HepG2 (cell line): ENCODE data around the gene FOXN3. TPM values are rescaled to one million over a fixed set of nuclear protein-coding genes. Genes with fewer than 3 reads are reported as not detected.

ENCODE experiments used
- AGO2 ChIP-seq: fragments of 200-400 bp; formaldehyde crosslinking; optimal IDR thresholded peaks from 2 replicates; pipeline ENCODE3; 2017; ENCODE audit warnings: mild to moderate bottlenecking, low read depth, low read length, moderate library complexity
- ATF6 ChIP-seq: sonication (generic); formaldehyde crosslinking; conservative IDR thresholded peaks from 2 replicates; pipeline ENCODE4 v1.4.0; 2020; ENCODE audit warnings: missing genetic modification reagents
- ELF4 ChIP-seq: sonication (generic); formaldehyde crosslinking; IDR thresholded peaks from 2 replicates; pipeline ENCODE4 v1.5.0; 2020; ENCODE audit warnings: missing genetic modification reagents, mild to moderate bottlenecking, moderate library complexity, borderline replicate concordance
- FOXP1 ChIP-seq, 2 experiments: fragments of 450-650 bp in 1 of 2; IDR thresholded peaks; 2 replicates each; pipeline ENCODE4 v1.6.1; 2017 to 2018; ENCODE audit warnings: antibody characterized with exemption in 1 of 2
- GZF1 ChIP-seq: sonication (generic); formaldehyde crosslinking; IDR thresholded peaks from 2 replicates; pipeline ENCODE4 v1.5.1; 2020; ENCODE audit warnings: mild to moderate bottlenecking, missing genetic modification reagents
- HNRNPLL ChIP-seq: fragments of 200-400 bp; formaldehyde crosslinking; IDR thresholded peaks from 2 replicates; pipeline ENCODE4 v1.6.1; 2017; ENCODE audit warnings: mild to moderate bottlenecking, low read depth, low read length; ENCODE audit not compliant: poor library complexity, severe bottlenecking
- KLF6 ChIP-seq: IDR thresholded peaks from 2 replicates; pipeline ENCODE4 v1.8.0; 2016; ENCODE audit warnings: missing biosample characterization, missing genetic modification reagents
- MBD4 ChIP-seq: IDR thresholded peaks from 2 replicates; pipeline ENCODE4 v1.6.1; 2012; ENCODE audit warnings: low read length, inconsistent platforms, borderline replicate concordance
- MXI1 ChIP-seq: IDR thresholded peaks from 3 replicates; pipeline ENCODE4 v1.6.1; 2012; ENCODE audit warnings: low read depth, low read length, inconsistent platforms, borderline replicate concordance
- NR2F6 ChIP-seq, 2 experiments: IDR thresholded peaks; 2 replicates each; pipeline ENCODE4 v1.6.1; 2016; ENCODE audit warnings: antibody characterized with exemption in 1 of 2, mild to moderate bottlenecking in 1 of 2
- REST ChIP-seq, 2 experiments: IDR thresholded peaks; 2 replicates each; pipeline ENCODE4 v1.6.1; 2011 to 2012; ENCODE audit warnings: low read length in 2 of 2, borderline replicate concordance in 1 of 2, low read depth in 1 of 2, mild to moderate bottlenecking in 1 of 2, moderate library complexity in 1 of 2
- RFX3 ChIP-seq: IDR thresholded peaks from 2 replicates; pipeline ENCODE4 v1.6.1; 2016; ENCODE audit warnings: missing biosample characterization, missing genetic modification reagents
- RFXANK ChIP-seq: IDR thresholded peaks from 2 replicates; pipeline ENCODE4 v1.6.1; 2016
- TBX3 ChIP-seq: fragments of 450-650 bp; IDR thresholded peaks from 2 replicates; pipeline ENCODE4 v1.6.1; 2017; ENCODE audit warnings: antibody characterized with exemption, mild to moderate bottlenecking, inconsistent platforms, borderline replicate concordance
- YY1 ChIP-seq: IDR thresholded peaks from 2 replicates; pipeline ENCODE4 v1.6.1; 2011; ENCODE audit warnings: low read length, low read depth, moderate library complexity, mild to moderate bottlenecking; ENCODE audit not compliant: insufficient read depth, insufficient replicate concordance
- ZBTB38 ChIP-seq: sonication (generic); formaldehyde crosslinking; IDR thresholded peaks from 2 replicates; pipeline ENCODE4 v1.5.1; 2020; ENCODE audit warnings: mild to moderate bottlenecking, missing genetic modification reagents
- ZFP37 ChIP-seq: sonication (generic); formaldehyde crosslinking; IDR thresholded peaks from 2 replicates; pipeline ENCODE4 v1.4.0; 2020; ENCODE audit warnings: missing genetic modification reagents, borderline replicate concordance
- ZNF230 ChIP-seq: sonication (generic); formaldehyde crosslinking; IDR thresholded peaks from 2 replicates; pipeline ENCODE4 v1.4.0; 2020; ENCODE audit warnings: mild to moderate bottlenecking, missing genetic modification reagents
- ZNF3 ChIP-seq: IDR thresholded peaks from 2 replicates; pipeline ENCODE4 v1.7.0; 2017; ENCODE audit warnings: inconsistent platforms
- ZNF891 ChIP-seq: sonication (generic); formaldehyde crosslinking; IDR thresholded peaks from 2 replicates; pipeline ENCODE4 v1.5.0; 2020; ENCODE audit warnings: mild to moderate bottlenecking, missing genetic modification reagents
- polyA plus RNA-seq, 8 experiments: library from polyadenylated mRNA; depleted of rRNA in 3 of 8; stranded (reverse) in 7 of 8; unstranded in 1 of 8; fragments of >200 nt; fragmentation: Illumina TruSeq in 4 of 8; extraction: Trizol in 4 of 8; gene quantifications; 2 replicates each; pipeline versions ENCODE4 v1.2.1 to v1.2.3, GENCODE V29; 2011 to 2016; ENCODE audit warnings: low read depth in 4 of 8, missing spikeins in 1 of 8, mixed read lengths in 1 of 8; ENCODE audit not compliant: insufficient read depth in 1 of 8
- total RNA-seq, 5 experiments: library from RNA; depleted of rRNA; stranded (reverse); fragments of >200 nt; fragmentation: Illumina TruSeq; extraction: Trizol; gene quantifications; 2 replicates each; pipeline ENCODE4 v1.2.3, GENCODE V29; 2016; ENCODE audit warnings: low read depth in 1 of 5
- TF ChIP-seq, protein P1 (sequence below): fragments of 450-650 bp; IDR thresholded peaks from 2 replicates; pipeline ENCODE4 v1.6.1; 2017

Gene FOXN3
- total and polyA plus RNA-seq, 2 of the 13 experiments (the other 11 are each of a cell fraction or from before 2014, with no cell fraction given), result 32.4 to 70.2 TPM

DNA sequence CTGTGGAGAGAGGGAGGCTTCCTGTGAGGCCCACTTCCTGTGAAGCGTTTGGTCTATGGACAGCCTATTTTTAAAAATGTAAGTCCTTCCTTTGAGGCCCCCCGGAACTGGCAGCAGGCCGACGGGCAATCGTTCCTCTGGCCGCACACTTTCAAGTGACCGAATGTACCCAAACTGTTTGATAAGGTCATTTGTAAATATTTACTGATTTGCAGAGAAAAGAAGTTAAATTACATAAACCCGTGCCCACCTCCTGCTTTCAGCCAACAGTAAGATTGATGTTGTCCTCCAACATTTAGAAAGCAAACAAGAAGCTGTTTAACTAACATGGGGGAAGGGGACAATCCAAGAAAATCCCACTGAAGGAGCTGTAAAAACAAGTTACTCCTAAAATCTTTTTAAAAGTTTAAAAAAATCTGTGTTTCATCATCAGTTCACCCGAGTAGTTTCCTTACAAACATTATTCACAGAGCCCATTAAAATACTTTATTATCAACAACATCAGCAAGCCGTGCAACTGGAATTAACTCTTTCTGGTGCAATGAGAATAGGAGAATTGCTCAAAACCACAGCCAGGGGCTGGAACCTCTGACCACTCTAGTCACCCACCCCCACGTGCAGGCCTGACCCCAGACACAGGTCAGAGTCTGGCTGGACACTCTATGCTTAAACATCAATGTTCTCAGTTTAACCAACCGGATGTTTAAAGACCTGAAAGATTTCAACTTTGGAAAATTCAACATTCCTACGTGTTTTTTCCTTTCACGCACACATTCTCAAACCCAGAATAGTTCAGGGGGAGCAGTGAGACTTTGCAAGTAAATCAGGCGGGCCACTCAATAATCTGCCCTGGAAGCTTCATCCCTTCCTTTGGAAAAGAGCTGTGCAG, 65.3 kb downstream of the FOXN3 start (continued):
- TF ChIP-seq YY1 (peak; percentile 38), ZNF230 (CRISPR knock-in tag) (no peak), RFXANK (CRISPR knock-in tag) (no peak), GZF1 (CRISPR knock-in tag) (no peak), ZBTB38 (CRISPR knock-in tag) (no peak), MBD4 (peak; percentile 89; the same call in 1 of the 2 replicates), AGO2 (no peak), ZNF3 (CRISPR knock-in tag) (no peak), FOXP1 (IDR thresholded peaks at IDR 0.05) (peak; percentile 77), FOXP1 (CRISPR knock-in tag; IDR thresholded peaks at IDR 0.05) (peak; percentile 96), NR2F6 (IDR thresholded peaks at IDR 0.05) (peak; percentile 93), NR2F6 (CRISPR knock-in tag; IDR thresholded peaks at IDR 0.05) (peak; percentile 92), TBX3 (peak; percentile 99), ATF6 (CRISPR knock-in tag) (no peak), ZFP37 (CRISPR knock-in tag) (no peak), RFX3 (0 out of 2 replicates have a peak, but pooled peaks have one; percentile 15), ELF4 (0 out of 2 replicates have a peak, but pooled peaks have one; percentile 55), MXI1 (peak; percentile 55; the same call in 1 of the 3 replicates), HNRNPLL (no peak), REST (IDR thresholded peaks at IDR 0.05; ENCODE audit: borderline replicate concordance in 1 of 2, low read depth in 1 of 2, low read length in 2 of 2) (peak in 1 of 2 experiments; percentile 78; a peak in 2 of 4 replicates), ZNF891 (CRISPR knock-in tag) (no peak), KLF6 (CRISPR knock-in tag) (no peak)
- TF ChIP-seq, protein P1, sequence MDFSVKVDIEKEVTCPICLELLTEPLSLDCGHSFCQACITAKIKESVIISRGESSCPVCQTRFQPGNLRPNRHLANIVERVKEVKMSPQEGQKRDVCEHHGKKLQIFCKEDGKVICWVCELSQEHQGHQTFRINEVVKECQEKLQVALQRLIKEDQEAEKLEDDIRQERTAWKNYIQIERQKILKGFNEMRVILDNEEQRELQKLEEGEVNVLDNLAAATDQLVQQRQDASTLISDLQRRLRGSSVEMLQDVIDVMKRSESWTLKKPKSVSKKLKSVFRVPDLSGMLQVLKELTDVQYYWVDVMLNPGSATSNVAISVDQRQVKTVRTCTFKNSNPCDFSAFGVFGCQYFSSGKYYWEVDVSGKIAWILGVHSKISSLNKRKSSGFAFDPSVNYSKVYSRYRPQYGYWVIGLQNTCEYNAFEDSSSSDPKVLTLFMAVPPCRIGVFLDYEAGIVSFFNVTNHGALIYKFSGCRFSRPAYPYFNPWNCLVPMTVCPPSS, result no peak
